C4-2B (cell line): ENCODE data around the gene MITF.

Experiments
- ZFX ChIP-seq: fragments of 450-650 bp; IDR thresholded peaks from 2 replicates; pipeline ENCODE4 v1.6.1; 2017
- TF ChIP-seq, protein P1 (sequence below): fragments of 450-650 bp; conservative IDR thresholded peaks from 2 replicates; pipeline ENCODE4 v1.5.1; 2017; ENCODE audit warnings: mild to moderate bottlenecking

DNA sequence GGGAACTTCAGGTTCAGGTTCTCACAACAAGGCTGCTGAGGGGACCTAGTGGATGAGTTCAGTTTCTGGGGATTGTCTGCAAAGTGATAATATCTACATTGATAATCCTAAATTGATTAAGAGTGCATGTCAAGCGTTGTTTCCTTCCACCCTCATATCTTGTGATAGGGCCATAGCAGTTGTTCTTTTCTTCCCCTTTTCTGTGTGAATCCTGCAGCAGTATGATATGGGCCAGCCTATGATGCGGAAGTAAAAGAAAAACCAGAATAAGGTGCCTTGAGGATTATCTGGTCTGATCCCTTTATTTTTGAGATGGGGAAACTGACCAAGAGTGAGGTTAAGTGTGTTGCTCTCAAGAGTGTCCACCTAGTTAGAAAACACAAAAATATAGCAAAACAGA lies 86.2 kb downstream of the MITF start:
- TF ChIP-seq, protein P1, sequence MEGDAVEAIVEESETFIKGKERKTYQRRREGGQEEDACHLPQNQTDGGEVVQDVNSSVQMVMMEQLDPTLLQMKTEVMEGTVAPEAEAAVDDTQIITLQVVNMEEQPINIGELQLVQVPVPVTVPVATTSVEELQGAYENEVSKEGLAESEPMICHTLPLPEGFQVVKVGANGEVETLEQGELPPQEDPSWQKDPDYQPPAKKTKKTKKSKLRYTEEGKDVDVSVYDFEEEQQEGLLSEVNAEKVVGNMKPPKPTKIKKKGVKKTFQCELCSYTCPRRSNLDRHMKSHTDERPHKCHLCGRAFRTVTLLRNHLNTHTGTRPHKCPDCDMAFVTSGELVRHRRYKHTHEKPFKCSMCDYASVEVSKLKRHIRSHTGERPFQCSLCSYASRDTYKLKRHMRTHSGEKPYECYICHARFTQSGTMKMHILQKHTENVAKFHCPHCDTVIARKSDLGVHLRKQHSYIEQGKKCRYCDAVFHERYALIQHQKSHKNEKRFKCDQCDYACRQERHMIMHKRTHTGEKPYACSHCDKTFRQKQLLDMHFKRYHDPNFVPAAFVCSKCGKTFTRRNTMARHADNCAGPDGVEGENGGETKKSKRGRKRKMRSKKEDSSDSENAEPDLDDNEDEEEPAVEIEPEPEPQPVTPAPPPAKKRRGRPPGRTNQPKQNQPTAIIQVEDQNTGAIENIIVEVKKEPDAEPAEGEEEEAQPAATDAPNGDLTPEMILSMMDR, result no peak
- no peak for TF ChIP-seq ZFX
